ENCODE results near the gene NIPSNAP3A.
"Not testable (repeated sequence)": the region's sequence is repeated elsewhere in the genome, so short reads cannot be mapped to it uniquely, and the experiment has no call there.

Gene NIPSNAP3A

GRCh38 chr9:104747565-104748358 lies at the start of gene NIPSNAP3A:
Gene NIPSNAP3A, plus strand, starts transcription at chr9:104747683. Its CDS starts 110 bp downstream, at chr9:104747793.
- peak; percentile 89 for DNase-seq

- DNase-seq, result no peak
Observed at GRCh38 chr9:104700306-104700705, 47.2 kb upstream of the NIPSNAP3A start.

- DNase-seq, result not testable (repeated sequence)
Observed at GRCh38 chr9:104708737-104709136, 38.7 kb upstream of the NIPSNAP3A start.

GRCh38 chr9:104711604-104712003 lies 35.9 kb upstream of the NIPSNAP3A start:
- no peak for DNase-seq

GRCh38 chr9:104725014-104725413 lies 22.5 kb upstream of the NIPSNAP3A start:
- no peak for DNase-seq

- DNase-seq, result no peak
Observed at GRCh38 chr9:104738452-104738851, 9.0 kb upstream of the NIPSNAP3A start.

GRCh38 chr9:104740621-104741020 lies 6.9 kb upstream of the NIPSNAP3A start:
- no peak for DNase-seq

- DNase-seq, result peak; percentile 80
Observed at GRCh38 chr9:104743376-104743985, 4.0 kb upstream of the NIPSNAP3A start.

GRCh38 chr9:104745852-104746251 lies 1.6 kb upstream of the NIPSNAP3A start:
- no peak for DNase-seq

- DNase-seq, result no peak
Observed at GRCh38 chr9:104746285-104746684, 1.2 kb upstream of the NIPSNAP3A start.

- DNase-seq, result no peak
Observed at GRCh38 chr9:104746798-104747197, 685 bp upstream of the NIPSNAP3A start.

GRCh38 chr9:104747245-104747564 lies 278 bp upstream of the NIPSNAP3A start:
- no peak for DNase-seq

GRCh38 chr9:104748359-104749031 lies 1.0 kb downstream of the NIPSNAP3A start:
- no peak for DNase-seq

- no peak for DNase-seq
Observed at GRCh38 chr9:104750185-104750767, 2.8 kb downstream of the NIPSNAP3A start.

- DNase-seq, result no peak
Observed at GRCh38 chr9:104758974-104759373, 11.5 kb downstream of the NIPSNAP3A start.

- DNase-seq, result no peak
Observed at GRCh38 chr9:104765138-104765537, 17.7 kb downstream of the NIPSNAP3A start.

- DNase-seq, result no peak
Observed at GRCh38 chr9:104766025-104766424, 18.5 kb downstream of the NIPSNAP3A start.

GRCh38 chr9:104767507-104767906 lies 20.0 kb downstream of the NIPSNAP3A start:
- no peak for DNase-seq

- not testable (repeated sequence) for DNase-seq
Observed at GRCh38 chr9:104769029-104769428, 21.5 kb downstream of the NIPSNAP3A start.

GRCh38 chr9:104769655-104770054 lies 22.2 kb downstream of the NIPSNAP3A start:
- no peak for DNase-seq

- no peak for DNase-seq
Observed at GRCh38 chr9:104772714-104773510, 25.4 kb downstream of the NIPSNAP3A start.

- DNase-seq, result no peak
Observed at GRCh38 chr9:104774132-104774531, 26.6 kb downstream of the NIPSNAP3A start.
